Measurements from ENCODE around the gene HUS1.

DNA sequence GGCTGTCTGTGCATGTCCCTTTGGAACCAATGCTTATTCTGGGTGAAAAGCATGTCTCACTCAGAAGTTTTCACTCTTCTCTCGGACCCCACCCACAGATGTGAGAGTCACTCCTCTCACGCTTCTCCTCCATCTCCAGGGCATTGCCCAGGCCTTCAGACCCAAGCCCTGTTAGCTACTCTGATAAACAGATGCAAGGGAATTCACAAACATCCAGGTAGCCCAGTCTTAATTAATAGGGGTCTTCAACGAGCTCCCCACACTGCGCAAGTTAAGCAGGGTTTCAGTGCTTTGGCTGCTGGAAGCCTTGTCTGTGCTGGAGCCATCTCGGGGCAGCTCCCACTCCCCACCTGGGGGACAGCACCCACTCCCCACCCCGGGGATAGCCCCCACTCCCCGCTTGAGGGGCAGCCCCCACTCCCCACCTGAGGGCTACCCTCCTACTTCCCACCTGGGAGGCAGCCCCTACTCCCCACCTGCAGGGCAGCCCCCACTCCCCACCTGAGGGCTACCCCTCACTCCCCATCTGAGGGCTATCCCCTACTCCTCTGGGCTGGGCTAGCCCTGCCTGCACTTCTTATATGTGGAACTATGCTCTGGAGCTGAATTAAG is 39.9 kb downstream of the HUS1 start:
- TF ChIP-seq, protein P1, sequence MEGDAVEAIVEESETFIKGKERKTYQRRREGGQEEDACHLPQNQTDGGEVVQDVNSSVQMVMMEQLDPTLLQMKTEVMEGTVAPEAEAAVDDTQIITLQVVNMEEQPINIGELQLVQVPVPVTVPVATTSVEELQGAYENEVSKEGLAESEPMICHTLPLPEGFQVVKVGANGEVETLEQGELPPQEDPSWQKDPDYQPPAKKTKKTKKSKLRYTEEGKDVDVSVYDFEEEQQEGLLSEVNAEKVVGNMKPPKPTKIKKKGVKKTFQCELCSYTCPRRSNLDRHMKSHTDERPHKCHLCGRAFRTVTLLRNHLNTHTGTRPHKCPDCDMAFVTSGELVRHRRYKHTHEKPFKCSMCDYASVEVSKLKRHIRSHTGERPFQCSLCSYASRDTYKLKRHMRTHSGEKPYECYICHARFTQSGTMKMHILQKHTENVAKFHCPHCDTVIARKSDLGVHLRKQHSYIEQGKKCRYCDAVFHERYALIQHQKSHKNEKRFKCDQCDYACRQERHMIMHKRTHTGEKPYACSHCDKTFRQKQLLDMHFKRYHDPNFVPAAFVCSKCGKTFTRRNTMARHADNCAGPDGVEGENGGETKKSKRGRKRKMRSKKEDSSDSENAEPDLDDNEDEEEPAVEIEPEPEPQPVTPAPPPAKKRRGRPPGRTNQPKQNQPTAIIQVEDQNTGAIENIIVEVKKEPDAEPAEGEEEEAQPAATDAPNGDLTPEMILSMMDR (IDR thresholded peaks at IDR 0.05; ENCODE audit: low read depth, low read length, poor library complexity, severe bottlenecking), result no peak
- TF ChIP-seq EZH2phosphoT487 (IDR thresholded peaks at IDR 0.05; ENCODE audit: borderline replicate concordance, low read length), result no peak
